H1 (cell line): ENCODE results near the gene RIPOR3. TPM values are rescaled to one million over a fixed set of nuclear protein-coding genes. Genes with fewer than 3 reads are reported as not detected.

Source experiments
- CTCF ChIA-PET: fragments of 300-600 bp; sonication (Branson Sonifier 250); formaldehyde crosslinking; loops from one replicate; lab custom pipeline; 2021; ENCODE audit not compliant: partially characterized antibody; lab: Charles Lee
- POLR2A ChIA-PET: fragments of 300-600 bp; sonication (Branson Sonifier 250); formaldehyde crosslinking; loops from one replicate; lab custom pipeline; 2021; ENCODE audit warnings: inconsistent platforms; ENCODE audit not compliant: partially characterized antibody; lab: Charles Lee
- DNase-seq, 2 experiments: peaks; one replicate each; pipeline versions ENCODE4 v3.0.0 to v3.0.0-alpha.2; 2010 to 2022; ENCODE audit warnings: low spot score in 2 of 2, low read depth in 1 of 2, mixed read lengths in 1 of 2
- FAIRE-seq: peaks from 2 replicates; lab custom pipeline; 2011; peaks lifted over from hg19 to GRCh38; lab: Jason Lieb, UNC
- H2AFZ ChIP-seq: 2 replicates; pipeline ENCODE4 v1.8.1; 2012; ENCODE audit warnings: low read length, inconsistent platforms
- H2AK5ac ChIP-seq: 2 replicates; pipeline ENCODE4 v1.6.1; 2013; ENCODE audit warnings: low read depth, low read length
- H2BK120ac ChIP-seq: replicated peaks from 2 replicates; pipeline ENCODE3; 2013; ENCODE audit warnings: low read depth, low read length, inconsistent platforms
- H2BK12ac ChIP-seq: 2 replicates; pipeline ENCODE4 v1.6.1; 2013; ENCODE audit warnings: low read depth, low read length
- H2BK15ac ChIP-seq: 2 replicates; pipeline ENCODE4 v1.6.1; 2013; ENCODE audit warnings: low read length
- H2BK20ac ChIP-seq: 2 replicates; pipeline ENCODE4 v1.6.1; 2013; ENCODE audit warnings: low read length
- H2BK5ac ChIP-seq: 2 replicates; pipeline ENCODE4 v1.6.1; 2013; ENCODE audit warnings: low read depth, low read length
- H3K14ac ChIP-seq: 2 replicates; pipeline ENCODE4 v1.6.1; 2013; ENCODE audit warnings: inconsistent platforms; ENCODE audit not compliant: insufficient read length
- H3K18ac ChIP-seq: 2 replicates; pipeline ENCODE4 v1.6.1; 2013; ENCODE audit warnings: low read length; ENCODE audit errors: extremely low read depth
- H3K23ac ChIP-seq: 2 replicates; pipeline ENCODE4 v1.6.1; 2013; ENCODE audit warnings: inconsistent platforms; ENCODE audit not compliant: insufficient read length
- H3K23me2 ChIP-seq: 2 replicates; pipeline ENCODE4 v1.6.1; 2013; ENCODE audit warnings: low read depth, low read length
- H3K27ac ChIP-seq: 2 replicates; pipeline ENCODE4 v1.6.1; 2011; ENCODE audit warnings: low read depth, low read length, inconsistent platforms
- H3K27me3 ChIP-seq, 4 experiments: replicated peaks in 1 of 4; 1 replicate in 1 of 4; 2 replicates in 3 of 4; pipeline versions ENCODE4 v1.6.1 to v1.8.1; 2011 to 2013; ENCODE audit warnings: low read length in 3 of 4, mild to moderate bottlenecking in 3 of 4, inconsistent platforms in 2 of 4, mixed read lengths in 2 of 4, moderate library complexity in 1 of 4; ENCODE audit not compliant: control insufficient read depth in 3 of 4, insufficient read depth in 3 of 4; ENCODE audit errors: extremely low read depth in 1 of 4
- H3K36me3 ChIP-seq, 4 experiments: 2 replicates each; pipeline versions ENCODE4 v1.6.1 to v1.8.1; 2011 to 2013; ENCODE audit warnings: mild to moderate bottlenecking in 4 of 4, low read length in 3 of 4, moderate library complexity in 2 of 4, control low read depth in 1 of 4, inconsistent platforms in 1 of 4; ENCODE audit not compliant: insufficient read depth in 4 of 4, control insufficient read depth in 2 of 4
- H3K4ac ChIP-seq: replicated peaks from 2 replicates; pipeline ENCODE3; 2013; ENCODE audit warnings: low read length, low read depth, mixed read lengths, inconsistent platforms; ENCODE audit not compliant: insufficient read length
- H3K4me1 ChIP-seq, 4 experiments: replicated peaks in 1 of 4; 1 replicate in 1 of 4; 2 replicates in 3 of 4; pipeline versions ENCODE4 v1.6.1 to v1.8.1; 2011 to 2013; ENCODE audit warnings: low read length in 3 of 4, inconsistent platforms in 2 of 4, mixed read lengths in 1 of 4; ENCODE audit not compliant: insufficient read depth in 4 of 4, control insufficient read depth in 3 of 4
- H3K4me2 ChIP-seq, 2 experiments: 2 replicates each; pipeline versions ENCODE4 v1.6.1 to v1.8.1; 2011 to 2013; ENCODE audit warnings: low read depth in 2 of 2, low read length in 2 of 2, control low read depth in 1 of 2, inconsistent platforms in 1 of 2, mild to moderate bottlenecking in 1 of 2; ENCODE audit not compliant: insufficient read depth in 1 of 2
- H3K4me3 ChIP-seq, 4 experiments: fragments of 200-600, 300-600 bp in 1 of 4; sonication (generic), shearing (Covaris generic), sonication (Bioruptor Twin) in 1 of 4; 2 replicates each; pipeline versions ENCODE4 v1.5.1 to v1.8.1; 2011 to 2016; ENCODE audit warnings: low read length in 4 of 4, low read depth in 3 of 4, control low read depth in 2 of 4, inconsistent platforms in 2 of 4, mild to moderate bottlenecking in 2 of 4, mixed read lengths in 1 of 4, moderate library complexity in 1 of 4; ENCODE audit not compliant: insufficient read depth in 2 of 4; ENCODE audit errors: extremely low read depth in 1 of 4
- H3K56ac ChIP-seq: replicated peaks from 2 replicates; pipeline ENCODE3; 2013; ENCODE audit warnings: low read depth, mild to moderate bottlenecking, mixed read lengths, low read length, inconsistent platforms; ENCODE audit not compliant: insufficient read length
- H3K79me1 ChIP-seq: 2 replicates; pipeline ENCODE4 v1.6.1; 2013; ENCODE audit warnings: low read depth, low read length, control low read depth
- H3K79me2 ChIP-seq, 2 experiments: 2 replicates each; pipeline versions ENCODE4 v1.6.1 to v1.8.1; 2012 to 2013; ENCODE audit warnings: low read length in 2 of 2, mild to moderate bottlenecking in 2 of 2, inconsistent platforms in 1 of 2; ENCODE audit not compliant: insufficient read depth in 2 of 2, control insufficient read depth in 1 of 2
- H3K9ac ChIP-seq, 4 experiments: replicated peaks in 1 of 4; 1 replicate in 1 of 4; 2 replicates in 3 of 4; pipeline versions ENCODE4 v1.6.1 to v1.8.1; 2011 to 2013; ENCODE audit warnings: low read depth in 3 of 4, low read length in 3 of 4, control low read depth in 2 of 4, mild to moderate bottlenecking in 2 of 4, moderate library complexity in 2 of 4, inconsistent platforms in 1 of 4; ENCODE audit errors: extremely low read depth in 1 of 4
- H3K9me3 ChIP-seq, 2 experiments: 2 replicates each; pipeline versions ENCODE4 v1.6.1 to v1.8.1; 2012 to 2013; ENCODE audit warnings: mild to moderate bottlenecking in 2 of 2, moderate library complexity in 2 of 2, control low read depth in 1 of 2, inconsistent platforms in 1 of 2, low read depth in 1 of 2, low read length in 1 of 2, mixed read lengths in 1 of 2; ENCODE audit not compliant: insufficient read depth in 2 of 2
- H4K20me1 ChIP-seq, 2 experiments: replicated peaks in 1 of 2; 2 replicates each; pipeline versions ENCODE3 to v1.8.1; 2011 to 2013; ENCODE audit warnings: inconsistent platforms in 2 of 2, low read length in 2 of 2, mild to moderate bottlenecking in 1 of 2; ENCODE audit not compliant: insufficient read depth in 2 of 2, control insufficient read depth in 1 of 2
- H4K5ac ChIP-seq: 2 replicates; pipeline ENCODE4 v1.6.1; 2013; ENCODE audit warnings: low read length, low read depth, mixed read lengths, inconsistent platforms; ENCODE audit not compliant: insufficient read length
- H4K8ac ChIP-seq: 2 replicates; pipeline ENCODE4 v1.8.0; 2013; ENCODE audit warnings: mild to moderate bottlenecking, moderate library complexity, low read length, inconsistent platforms; ENCODE audit not compliant: insufficient read depth; ENCODE audit errors: extremely low read depth
- H4K91ac ChIP-seq: replicated peaks from 2 replicates; pipeline ENCODE3; 2013; ENCODE audit warnings: low read length, mixed read lengths, inconsistent platforms; ENCODE audit not compliant: insufficient read length
- ASH2L ChIP-seq: fragments of 200-600, 300-600 bp; sonication (generic); IDR thresholded peaks from one replicate; pipeline ENCODE4 v1.7.1; 2017; ENCODE audit warnings: low read length
- RBBP5 ChIP-seq: IDR thresholded peaks from 2 replicates; pipeline ENCODE4 v1.7.1; 2012; ENCODE audit warnings: low read depth, mild to moderate bottlenecking, inconsistent platforms, low read length, moderate library complexity, borderline replicate concordance
- SP1 ChIP-seq: IDR thresholded peaks from 2 replicates; pipeline ENCODE4 v1.6.1; 2011; ENCODE audit warnings: low read depth, low read length
- TAF7 ChIP-seq: optimal IDR thresholded peaks from 2 replicates; pipeline ENCODE3; 2011; ENCODE audit warnings: low read depth, mild to moderate bottlenecking, inconsistent platforms, low read length, moderate library complexity, borderline replicate concordance
- TEAD4 ChIP-seq: IDR thresholded peaks from 2 replicates; pipeline ENCODE4 v1.6.1; 2012; ENCODE audit warnings: low read depth, low read length, inconsistent platforms, mixed read lengths
- WGBS, 2 experiments: shearing (Covaris generic) in 1 of 2; methylation state at CpG; one replicate each; pipeline versions ENCODE4 v1.1.6 to v1.1.7; 2013 to 2015; ENCODE audit warnings: low lambda C conversion rate in 2 of 2, mixed read lengths in 2 of 2, inconsistent platforms in 1 of 2, low coverage in 1 of 2, missing lambda C conversion rate in 1 of 2; ENCODE audit not compliant: insufficient replicate concordance in 2 of 2, insufficient coverage in 1 of 2, insufficient read length in 1 of 2; ENCODE audit errors: extremely low coverage in 1 of 2, missing lambda C conversion rate in 1 of 2; 5-methylcytosine and 5-hydroxymethylcytosine counted together
- polyA plus RNA-seq, 7 experiments: library from polyadenylated mRNA; depleted of rRNA in 3 of 7; stranded (reverse) in 5 of 7; unstranded in 2 of 7; fragments of >200 nt in 5 of 7; fragments of 200-250 nt in 2 of 7; gene quantifications; 1 replicate in 5 of 7; 2 replicates in 1 of 7; 4 replicates in 1 of 7; pipeline versions ENCODE4 v1.2.1 to v1.2.3, GENCODE V29; 2011 to 2013; ENCODE audit warnings: missing spikeins in 2 of 7, mixed read lengths in 2 of 7
- total RNA-seq: library from RNA; stranded (reverse); fragmentation: NEBNext Ultra II Directional; extraction: Animal tissue kit (Norgen Biotek cat#: 25700); gene quantifications from 2 replicates; pipeline ENCODE4 v1.2.1, GENCODE V29; 2021
- TF ChIP-seq, protein P1 (sequence below): IDR thresholded peaks from 2 replicates; pipeline ENCODE4 v1.6.1; 2011; ENCODE audit warnings: low read depth, mild to moderate bottlenecking, low read length; ENCODE audit not compliant: insufficient read depth

Gene RIPOR3
- total and polyA plus RNA-seq, 2 of the 8 experiments (the other 6 are each of a cell fraction or from before 2014, with no cell fraction given), result 3.6 to 4.5 TPM

DNA sequence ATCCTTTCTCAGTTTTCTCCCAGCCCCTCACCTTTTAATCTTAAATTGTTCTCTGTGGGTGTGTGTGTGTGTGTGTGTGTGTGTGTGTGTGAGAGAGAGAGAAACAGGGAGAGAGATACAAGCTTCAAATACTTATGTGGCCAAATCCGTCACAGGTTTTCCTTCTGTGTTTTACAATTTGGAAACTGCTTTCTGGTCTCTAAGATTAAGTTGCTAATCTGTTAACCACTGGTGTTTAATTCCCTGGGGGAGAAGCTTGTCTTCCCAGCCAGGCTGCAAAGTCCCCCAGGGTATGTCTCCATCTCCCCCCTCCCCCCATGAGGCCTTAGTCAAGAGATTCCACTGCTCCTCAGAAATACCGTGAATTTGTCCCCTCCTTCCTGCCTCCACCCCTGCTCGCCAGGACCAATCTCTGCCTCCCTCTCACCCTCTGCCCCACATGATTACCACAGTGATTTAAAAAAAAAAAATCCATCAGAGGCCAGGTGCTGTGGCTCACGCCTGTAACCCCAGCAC lies 49.0 kb downstream of the RIPOR3 start:
- peak overlapping the region; percentile 43 for H3K27ac ChIP-seq
- POLR2A ChIA-PET, result interaction anchor here (0.6 to 1.4 kb wide), 6 partner anchors 9 to 152 kb away, joined by 3 to 4 read pairs (median 3); partner anchors contain the start of gene BCAS4
- no peak overlapping the region for H4K91ac ChIP-seq
- peak overlapping the region; percentile 80; the same call in 1 of the 2 replicates for H2BK5ac ChIP-seq
- peak overlapping the region; percentile 39; the same call in 1 of the 2 replicates for H2BK12ac ChIP-seq
- H3K4me1 ChIP-seq, result peaks cover 5 to 20% (median 15%) of the 10 kb centered on the region in 4 experiments; a peak in 6 of 7 replicates
- peak overlapping the region; percentile 87 for H2BK120ac ChIP-seq
- H3K9me3 ChIP-seq, result peaks cover 7 to 9% of the 10 kb centered on the region in 2 experiments
- H4K8ac ChIP-seq, result no peak overlapping the region
- no peaks in the 10 kb centered on the region for H4K20me1 ChIP-seq
- no peak overlapping the region for H2AK5ac ChIP-seq
- FAIRE-seq (no peak), DNase-seq (no peak)
- peak overlapping the region; percentile 86 for H3K56ac ChIP-seq
- H3K36me3 ChIP-seq, result no peaks in the 10 kb centered on the region; a peak in 1 of 8 replicates
- TF ChIP-seq RBBP5, result peak; percentile 62; the same call in 1 of the 2 replicates
- TF ChIP-seq TAF7, result no peak
- TF ChIP-seq, protein P1, sequence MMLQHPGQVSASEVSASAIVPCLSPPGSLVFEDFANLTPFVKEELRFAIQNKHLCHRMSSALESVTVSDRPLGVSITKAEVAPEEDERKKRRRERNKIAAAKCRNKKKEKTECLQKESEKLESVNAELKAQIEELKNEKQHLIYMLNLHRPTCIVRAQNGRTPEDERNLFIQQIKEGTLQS, result no peak
- peak; percentile 92 for TF ChIP-seq ASH2L
- TF ChIP-seq SP1, result 0 out of 2 replicates have a peak, but pooled peaks have one; percentile 14
- peak; percentile 47; the same call in 1 of the 2 replicates for TF ChIP-seq TEAD4
- H4K5ac ChIP-seq, result peak overlapping the region; percentile 41
- H3K79me2 ChIP-seq, result no peaks in the 10 kb centered on the region
- peaks cover 1% of the 10 kb centered on the region; the same call in 1 of the 2 replicates for H3K23me2 ChIP-seq
- H3K14ac ChIP-seq, result no peak overlapping the region
- H2BK20ac ChIP-seq, result no peak overlapping the region
- H3K4me3 ChIP-seq, result peak overlapping the region in 2 of 4 experiments; percentile 14 to 37; a peak in 4 of 8 replicates
- 13% methylated on average over 4 of the region's 4 CpGs; no CpG with 5 or more reads in 1 of the 2 experiments for WGBS, 2 experiments
- H3K18ac ChIP-seq, result no peak overlapping the region; the same call in 1 of the 2 replicates
- H3K27me3 ChIP-seq, result no peaks in the 10 kb centered on the region
- H3K4ac ChIP-seq, result no peak overlapping the region
- no peaks in the 10 kb centered on the region for H3K79me1 ChIP-seq
- no peak overlapping the region; the same call in 1 of the 2 replicates for H2AFZ ChIP-seq
- peak overlapping the region; percentile 59 to 77 for H3K4me2 ChIP-seq
- CTCF ChIA-PET, result interaction anchor here (0.6 to 5.3 kb wide), 3 partner anchors 7 to 17 kb away, joined by 3 to 37 read pairs (median 6); no protein-coding TSS in a partner anchor
- H2BK15ac ChIP-seq, result no peak overlapping the region
- H3K9ac ChIP-seq, result no peak overlapping the region
- no peak overlapping the region for H3K23ac ChIP-seq
